GM18508 (cell line): ENCODE results near the gene NKIRAS1.
"Not testable (repeated sequence)": the region's sequence is repeated elsewhere in the genome, so short reads cannot be mapped to it uniquely, and the experiment has no call there.

Experiments used
- ATAC-seq: cut with Tn5 transposase; IDR thresholded peaks from one replicate; pipeline ENCODE4 v1.9.1; 2021; ENCODE audit warnings: moderate number of reproducible peaks; ENCODE audit not compliant: insufficient read depth, unreplicated experiment

The NKIRAS1 gene

GRCh38 chr3:23912335-23912734, 4.5 kb downstream of the NKIRAS1 start:
- not testable (repeated sequence) for ATAC-seq

GRCh38 chr3:23911397-23911796, 5.4 kb downstream of the NKIRAS1 start:
- ATAC-seq = no peak

- ATAC-seq = no peak
These were observed 7.4 kb downstream of the NKIRAS1 start for GRCh38 chr3:23909341-23909740.

GRCh38 chr3:23904545-23904944, 12.2 kb downstream of the NKIRAS1 start:
- ATAC-seq = no peak

- ATAC-seq = no peak
These were observed 16.0 kb downstream of the NKIRAS1 start for GRCh38 chr3:23900744-23901143.

- ATAC-seq = no peak
These were observed 21.6 kb downstream of the NKIRAS1 start for GRCh38 chr3:23895181-23895580.

- no peak for ATAC-seq
These were observed 22.3 kb downstream of the NKIRAS1 start for GRCh38 chr3:23894254-23895061.

GRCh38 chr3:23889950-23890349, 26.8 kb downstream of the NKIRAS1 start:
- ATAC-seq = no peak

GRCh38 chr3:23889386-23889785, 27.4 kb downstream of the NKIRAS1 start:
- no peak for ATAC-seq

GRCh38 chr3:23888617-23889228, 28.1 kb downstream of the NKIRAS1 start:
- ATAC-seq = no peak

- no peak for ATAC-seq
These were observed 30.5 kb downstream of the NKIRAS1 start for GRCh38 chr3:23886311-23886710.

- no peak for ATAC-seq
These were observed 31.6 kb downstream of the NKIRAS1 start for GRCh38 chr3:23885210-23885609.

GRCh38 chr3:23884481-23884880, 32.3 kb downstream of the NKIRAS1 start:
- no peak for ATAC-seq

- ATAC-seq = no peak
These were observed 34.3 kb downstream of the NKIRAS1 start for GRCh38 chr3:23882487-23882918.

GRCh38 chr3:23881993-23882392, 34.8 kb downstream of the NKIRAS1 start:
- ATAC-seq = not testable (repeated sequence)

GRCh38 chr3:23880703-23881339, 36.0 kb downstream of the NKIRAS1 start:
- ATAC-seq = no peak

GRCh38 chr3:23879485-23879884, 37.3 kb downstream of the NKIRAS1 start:
- ATAC-seq = no peak

GRCh38 chr3:23877329-23877980, 39.3 kb downstream of the NKIRAS1 start:
- no peak for ATAC-seq

- ATAC-seq = no peak
These were observed 39.9 kb downstream of the NKIRAS1 start for GRCh38 chr3:23876923-23877322.

- no peak for ATAC-seq
These were observed 41.6 kb downstream of the NKIRAS1 start for GRCh38 chr3:23875113-23875725.
